ENCODE data around the gene PROK1.

- TF ChIP-seq CTCF (IDR thresholded peaks at IDR 0.05) = no peak
- no peak for TF ChIP-seq POLR2A (IDR thresholded peaks at IDR 0.05)
Measured at GRCh38 chr1:110488867-110489266, 37.9 kb downstream of the PROK1 start.
